Eye (tissue), 1 donor: Measurements from ENCODE around the gene SH3BGR.
A peak's percentile ranks its signal among the peaks of the same experiment; 100 is the strongest.
"Not testable (repeated sequence)": the region's sequence is repeated elsewhere in the genome, so short reads cannot be mapped to it uniquely, and the experiment has no call there.

ENCODE experiments used
- DNase-seq: peaks from one replicate; pipeline ENCODE4 v3.0.0-alpha.2; 2015

Gene SH3BGR

DNA sequence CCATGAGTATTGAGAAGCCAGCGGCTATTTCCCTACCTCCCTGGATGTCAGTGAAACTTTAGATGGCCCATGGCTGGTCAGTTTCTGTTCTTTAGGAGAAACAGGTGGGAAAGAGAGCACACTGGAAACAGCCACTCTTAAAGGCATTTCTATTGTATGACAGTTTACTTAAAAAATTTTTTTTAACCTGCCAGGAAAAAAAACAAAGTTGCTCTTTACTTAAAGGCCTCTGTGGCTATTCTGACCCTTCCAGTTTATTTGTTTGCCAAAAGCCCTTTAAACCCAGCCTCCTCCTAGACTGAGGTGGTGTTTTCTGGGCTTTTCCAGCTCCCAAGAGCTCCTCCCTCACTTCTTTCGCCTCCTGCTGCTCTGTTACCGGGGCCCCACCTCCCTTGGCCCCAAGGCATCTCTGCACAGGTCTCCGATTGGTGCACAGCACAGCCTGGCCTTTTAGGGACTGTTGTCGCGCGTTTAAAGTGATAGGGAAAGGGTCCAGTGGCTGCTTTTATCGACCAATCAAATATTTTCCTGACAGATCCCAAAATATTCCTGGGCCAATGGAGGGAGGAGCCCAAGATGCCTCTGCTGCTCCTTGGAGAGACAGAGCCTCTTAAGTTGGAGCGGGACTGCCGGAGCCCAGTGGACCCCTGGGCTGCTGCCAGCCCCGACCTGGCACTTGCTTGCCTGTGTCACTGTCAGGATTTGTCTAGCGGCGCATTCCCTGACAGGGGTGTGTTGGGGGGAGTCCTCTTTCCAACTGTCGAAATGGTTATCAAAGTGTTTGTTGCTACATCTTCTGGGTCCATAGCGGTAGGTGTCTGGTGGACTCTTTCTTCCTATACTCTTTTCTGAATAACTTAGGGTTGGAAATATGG is at the start of gene SH3BGR:
Gene SH3BGR (plus strand): TSS at position 639 of the 875 bp plus-strand sequence. CDS start 127 bp downstream, at position 766.
- DNase-seq: peak; percentile 36

- DNase-seq: no peak
Observed at GRCh38 chr21:39406065-39406464, 45.7 kb upstream of the SH3BGR start.

DNA sequence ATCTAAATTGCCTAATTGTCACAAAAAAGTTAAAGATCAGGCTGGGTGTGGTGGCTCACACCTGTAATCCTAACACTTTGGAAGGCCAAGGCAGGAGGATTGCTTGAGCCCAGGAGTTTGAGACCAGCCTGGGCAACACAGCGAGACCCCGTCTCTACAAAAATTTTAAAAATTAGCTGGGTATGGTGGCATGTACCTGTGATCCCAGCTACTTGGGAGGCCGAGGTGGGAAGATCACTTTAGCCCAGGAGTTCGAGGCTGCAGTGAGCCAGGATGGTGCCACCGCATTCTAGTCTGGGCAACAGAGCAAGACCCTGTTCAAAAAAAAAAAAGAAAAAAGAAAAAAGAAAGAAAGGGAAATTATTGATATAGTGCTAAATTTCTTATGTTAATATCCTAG is 32.6 kb upstream of the SH3BGR start:
- DNase-seq: not testable (repeated sequence)

DNA sequence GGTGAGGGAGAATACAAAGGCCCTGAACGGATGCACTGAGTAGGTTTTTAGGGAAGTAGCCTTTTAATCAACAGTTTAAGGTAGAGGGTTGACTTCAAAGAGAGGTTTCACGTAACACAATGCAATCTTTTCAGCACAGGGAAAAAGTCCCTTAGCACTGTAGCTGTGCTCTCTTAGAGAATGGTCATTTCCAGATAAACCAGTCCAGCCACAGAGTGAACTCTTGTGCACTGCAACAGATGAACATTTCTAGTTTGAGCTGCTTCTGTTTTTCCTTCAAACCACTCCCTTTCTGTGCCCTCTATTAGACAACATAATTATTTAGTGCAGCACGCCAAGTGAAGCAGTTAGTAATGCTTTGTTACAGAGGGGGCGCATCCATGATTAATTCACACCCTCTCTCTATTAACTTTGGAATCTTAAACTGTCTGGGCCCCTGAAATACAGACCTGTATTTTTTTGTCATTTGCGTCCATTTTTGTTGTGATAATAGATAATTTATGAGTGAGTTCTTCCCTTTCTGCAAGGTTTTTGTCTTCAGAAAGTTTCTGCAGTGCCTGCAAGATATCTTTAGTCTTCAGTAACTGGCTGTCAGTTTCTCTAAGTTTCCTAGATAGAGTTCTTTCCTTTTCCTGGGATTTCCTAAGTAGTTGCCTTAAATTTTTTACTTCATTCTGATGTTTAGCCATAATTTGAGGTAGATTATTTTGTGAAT is 29.1 kb upstream of the SH3BGR start:
- no peak for DNase-seq

- DNase-seq: no peak
Observed at GRCh38 chr21:39429445-39429844, 22.3 kb upstream of the SH3BGR start.

GRCh38 chr21:39430016-39430415 is 21.8 kb upstream of the SH3BGR start:
- no peak for DNase-seq

DNA sequence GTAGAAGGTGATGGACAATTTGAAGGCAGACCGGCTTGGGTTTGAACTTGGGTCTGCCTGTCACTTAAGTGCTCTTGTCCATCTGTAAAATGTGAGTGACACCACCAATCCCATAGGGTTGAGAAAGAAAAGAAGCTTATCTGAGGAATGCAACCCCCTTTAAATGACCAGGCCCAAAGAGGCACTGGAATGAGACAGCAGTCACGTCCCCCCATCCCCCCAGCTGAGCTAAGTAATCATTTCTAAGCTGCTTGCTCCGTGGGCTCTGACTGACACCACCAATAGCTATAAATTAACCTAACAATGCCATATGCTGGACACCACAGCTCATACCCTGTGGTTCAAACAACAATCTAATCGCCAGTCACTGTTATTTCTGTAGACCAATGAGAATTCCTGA is 21.3 kb upstream of the SH3BGR start:
- peak; percentile 20 for DNase-seq

GRCh38 chr21:39430954-39431353 is 20.8 kb upstream of the SH3BGR start:
- no peak for DNase-seq

GRCh38 chr21:39434950-39435349 is 16.8 kb upstream of the SH3BGR start:
- DNase-seq: no peak

DNA sequence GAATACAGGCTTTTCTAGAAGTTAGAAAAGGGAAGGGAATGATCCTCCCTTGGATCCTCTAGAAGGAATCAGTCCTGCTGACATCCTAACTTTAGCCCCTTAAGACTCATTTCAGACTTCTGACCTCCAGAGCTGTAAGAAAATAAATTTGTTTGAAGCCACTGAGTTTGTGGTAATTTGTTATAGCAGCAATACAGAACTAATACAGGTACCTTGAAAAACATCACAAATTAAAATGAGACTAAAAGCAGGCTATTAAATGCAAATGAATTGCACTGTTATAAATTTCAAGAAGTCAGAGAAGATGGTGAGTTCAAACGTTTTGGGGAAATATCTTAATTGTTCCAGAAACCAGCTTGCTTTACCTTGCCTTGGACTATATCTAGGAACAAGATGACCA is 12.5 kb upstream of the SH3BGR start:
- DNase-seq: no peak

- peak; percentile 60 for DNase-seq
Observed at GRCh38 chr21:39441502-39442475, 10.0 kb upstream of the SH3BGR start.

- DNase-seq: peak; percentile 70
Observed at GRCh38 chr21:39444421-39445180, 7.2 kb upstream of the SH3BGR start.

- peak; percentile 97 for DNase-seq
Observed at GRCh38 chr21:39445321-39446269, 6.2 kb upstream of the SH3BGR start, which contains the start of gene LCA5L. TSS of gene LCA5L (minus strand) at chr21:39445778. CDS start at chr21:39428493, 17,285 bp downstream.

- no peak for DNase-seq
Observed at GRCh38 chr21:39447264-39447663, 4.5 kb upstream of the SH3BGR start.

GRCh38 chr21:39452207-39452969 is 618 bp downstream of the SH3BGR start:
- peak; percentile 28 for DNase-seq

DNA sequence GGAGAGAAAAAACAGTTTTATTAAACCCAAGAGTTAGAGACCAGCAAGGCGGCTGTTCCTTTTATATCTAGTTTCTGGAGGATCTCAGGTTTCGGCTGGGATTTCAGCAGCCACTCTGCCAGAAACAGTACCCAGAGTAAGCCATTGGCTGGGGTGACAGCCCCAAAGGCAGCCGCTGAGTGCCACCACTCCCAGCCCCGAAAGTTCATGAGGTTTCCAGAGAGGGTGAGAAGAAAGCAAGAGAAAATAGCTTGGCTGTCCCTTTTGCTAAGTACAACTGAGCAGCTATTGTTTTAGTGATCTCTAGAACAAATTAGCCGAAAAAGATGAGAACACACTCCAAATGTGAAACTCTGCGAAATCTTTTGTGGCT is 1.2 kb downstream of the SH3BGR start:
- DNase-seq: peak; percentile 26

DNA sequence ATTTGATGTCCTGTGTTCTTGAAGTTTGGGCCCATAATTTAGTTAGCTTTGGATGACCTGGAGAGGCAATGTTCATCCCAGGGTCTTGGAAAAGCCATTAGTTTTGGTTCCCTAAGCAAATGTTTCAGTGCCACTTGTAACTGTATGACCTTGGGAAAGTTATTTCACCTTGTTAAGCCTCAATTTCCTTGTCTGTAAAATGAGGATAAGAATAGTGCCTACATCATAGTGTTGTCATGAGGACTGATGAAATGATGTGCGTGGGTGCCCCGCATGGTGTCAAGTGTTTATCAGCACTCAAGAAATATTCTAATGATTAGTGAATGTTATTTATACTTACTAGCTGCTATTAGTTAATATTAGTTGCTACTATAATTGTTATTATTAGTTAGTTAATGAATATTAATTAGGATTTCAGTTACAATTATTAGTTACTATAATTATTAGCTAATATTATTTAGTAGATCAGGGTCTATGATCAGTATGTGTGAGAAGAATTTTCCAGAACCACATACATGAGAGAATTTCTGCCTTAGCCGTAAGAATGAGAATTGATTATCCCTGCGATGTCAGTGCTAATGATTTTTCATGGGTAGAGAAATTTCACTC is 1.9 kb downstream of the SH3BGR start:
- no peak for DNase-seq

- no peak for DNase-seq
Observed at GRCh38 chr21:39454949-39455668, 3.3 kb downstream of the SH3BGR start.

DNA sequence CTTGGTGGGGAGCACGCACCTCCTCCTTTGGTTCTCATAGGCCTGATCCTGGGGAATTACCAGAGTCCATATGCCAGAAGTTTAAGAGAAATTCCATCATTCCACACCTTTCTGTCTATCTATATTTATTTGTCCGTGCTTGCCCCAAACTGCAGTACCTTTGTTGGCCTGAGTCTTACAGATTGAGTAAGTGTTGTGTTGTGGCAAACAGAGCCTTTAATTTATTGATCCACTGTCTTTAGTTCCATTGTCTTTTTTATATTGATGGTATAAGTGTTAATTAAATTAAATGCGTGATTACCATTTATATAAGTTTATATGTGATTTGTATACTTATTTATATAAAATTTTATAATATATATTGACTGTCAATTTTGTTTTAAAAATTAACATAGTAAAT is 4.9 kb downstream of the SH3BGR start:
- DNase-seq: no peak
